ENCODE measurements around the gene PSORS1C1. TPM values are rescaled to one million over a fixed set of nuclear protein-coding genes. Genes with fewer than 3 reads are reported as not detected.
A peak's percentile ranks its signal among the peaks of the same experiment; 100 is the strongest.
"Not testable (repeated sequence)": the region's sequence is repeated elsewhere in the genome, so short reads cannot be mapped to it uniquely, and the experiment has no call there.

Gene PSORS1C1
- total RNA-seq, 1 donor from 2014 or later = not detected

DNA sequence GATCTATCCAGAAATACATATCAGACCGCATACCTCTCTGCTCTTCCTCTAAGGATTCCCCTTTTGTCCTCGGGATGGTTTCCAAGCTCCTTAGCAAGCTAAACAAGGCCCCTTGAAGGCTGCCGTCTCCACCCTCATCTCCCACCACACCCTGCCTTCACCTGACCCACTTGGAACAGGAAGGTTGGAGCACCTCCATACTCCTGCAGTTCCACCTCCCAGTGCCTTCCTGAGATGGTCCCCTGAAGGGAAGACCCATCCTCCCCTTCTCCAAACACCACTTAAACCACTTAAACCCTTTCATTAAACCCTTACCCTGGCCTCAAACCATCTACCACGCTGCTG is 64.4 kb downstream of the PSORS1C1 start:
- TF ChIP-seq, protein P1, sequence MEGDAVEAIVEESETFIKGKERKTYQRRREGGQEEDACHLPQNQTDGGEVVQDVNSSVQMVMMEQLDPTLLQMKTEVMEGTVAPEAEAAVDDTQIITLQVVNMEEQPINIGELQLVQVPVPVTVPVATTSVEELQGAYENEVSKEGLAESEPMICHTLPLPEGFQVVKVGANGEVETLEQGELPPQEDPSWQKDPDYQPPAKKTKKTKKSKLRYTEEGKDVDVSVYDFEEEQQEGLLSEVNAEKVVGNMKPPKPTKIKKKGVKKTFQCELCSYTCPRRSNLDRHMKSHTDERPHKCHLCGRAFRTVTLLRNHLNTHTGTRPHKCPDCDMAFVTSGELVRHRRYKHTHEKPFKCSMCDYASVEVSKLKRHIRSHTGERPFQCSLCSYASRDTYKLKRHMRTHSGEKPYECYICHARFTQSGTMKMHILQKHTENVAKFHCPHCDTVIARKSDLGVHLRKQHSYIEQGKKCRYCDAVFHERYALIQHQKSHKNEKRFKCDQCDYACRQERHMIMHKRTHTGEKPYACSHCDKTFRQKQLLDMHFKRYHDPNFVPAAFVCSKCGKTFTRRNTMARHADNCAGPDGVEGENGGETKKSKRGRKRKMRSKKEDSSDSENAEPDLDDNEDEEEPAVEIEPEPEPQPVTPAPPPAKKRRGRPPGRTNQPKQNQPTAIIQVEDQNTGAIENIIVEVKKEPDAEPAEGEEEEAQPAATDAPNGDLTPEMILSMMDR (conservative IDR thresholded peaks at IDR 0.05) = no peak
- H3K4me3 Mint-ChIP-seq = no peak overlapping the region
- H3K36me3 Mint-ChIP-seq = no peaks in the 10 kb centered on the region
- peaks cover 16% of the 10 kb centered on the region for H3K27me3 Mint-ChIP-seq
- DNase-seq (ENCODE audit: extremely low spot score, unreplicated experiment) = no peak
- H3K4me1 Mint-ChIP-seq (ENCODE audit: unreplicated experiment) = no peaks in the 10 kb centered on the region
- no peak overlapping the region for H3K27ac Mint-ChIP-seq
- H3K9me3 Mint-ChIP-seq = no peaks in the 10 kb centered on the region

GRCh38 chr6:31179896-31180295 is 65.3 kb downstream of the PSORS1C1 start:
- TF ChIP-seq, protein P1 (conservative IDR thresholded peaks at IDR 0.05) = no peak
- no peaks in the 10 kb centered on the region for H3K4me1 Mint-ChIP-seq (ENCODE audit: unreplicated experiment)
- no peak overlapping the region for H3K4me3 Mint-ChIP-seq
- no peak overlapping the region for H3K27ac Mint-ChIP-seq
- H3K27me3 Mint-ChIP-seq = peaks cover 16% of the 10 kb centered on the region
- H3K9me3 Mint-ChIP-seq = no peaks in the 10 kb centered on the region
- no peak for DNase-seq (ENCODE audit: extremely low spot score, unreplicated experiment)
- no peaks in the 10 kb centered on the region for H3K36me3 Mint-ChIP-seq

DNA sequence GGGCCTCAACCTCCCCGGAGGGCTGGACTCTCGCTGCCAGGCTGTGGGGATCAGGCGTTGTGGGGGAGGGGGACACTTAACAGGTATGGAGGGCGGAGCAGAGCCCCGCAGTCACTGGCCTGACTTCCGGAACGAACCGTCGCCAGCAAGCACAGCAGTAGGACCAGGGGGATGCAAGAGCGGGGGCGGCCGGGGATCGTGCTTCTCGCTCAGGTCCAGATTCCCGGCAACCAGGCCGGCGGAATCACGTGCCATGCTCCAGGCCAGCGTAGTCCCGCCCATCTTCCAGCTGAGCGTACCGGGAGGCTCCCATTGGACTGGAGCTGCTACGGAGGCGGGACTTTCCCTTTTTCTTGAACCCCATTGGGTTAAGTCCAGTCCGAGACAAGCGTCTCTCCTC is 65.9 kb downstream of the PSORS1C1 start:
- TF ChIP-seq, protein P1 (conservative IDR thresholded peaks at IDR 0.05) = no peak
- H3K36me3 Mint-ChIP-seq = no peaks in the 10 kb centered on the region
- no peak overlapping the region for H3K27ac Mint-ChIP-seq
- no peak overlapping the region for H3K4me3 Mint-ChIP-seq
- H3K4me1 Mint-ChIP-seq (ENCODE audit: unreplicated experiment) = no peaks in the 10 kb centered on the region
- H3K9me3 Mint-ChIP-seq = no peaks in the 10 kb centered on the region
- peaks cover 16% of the 10 kb centered on the region for H3K27me3 Mint-ChIP-seq
- no peak for DNase-seq (ENCODE audit: extremely low spot score, unreplicated experiment)

- not testable (repeated sequence) for H3K27ac Mint-ChIP-seq; DNase-seq (ENCODE audit: extremely low spot score, unreplicated experiment); H3K4me3 Mint-ChIP-seq
Measured at GRCh38 chr6:31183287-31183686, 68.7 kb downstream of the PSORS1C1 start.

DNA sequence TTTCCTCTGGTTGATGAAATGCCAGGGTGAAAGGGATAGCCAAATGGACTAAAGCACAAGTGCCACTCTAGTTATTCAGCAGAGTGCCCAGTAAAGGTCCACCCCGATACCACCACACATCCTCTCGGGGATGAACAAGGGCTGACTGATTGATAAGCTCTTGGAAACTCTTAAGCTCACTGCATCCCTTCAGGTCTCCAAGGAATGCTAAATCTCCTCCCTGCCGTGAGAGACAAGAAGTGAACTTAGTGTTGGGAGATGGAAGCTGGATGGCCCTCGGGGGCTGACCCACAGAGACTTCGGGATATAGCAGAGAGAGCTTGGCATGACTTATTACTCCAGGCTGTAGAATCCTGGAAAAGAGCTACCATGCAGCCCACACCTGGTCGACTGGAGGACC is 69.3 kb downstream of the PSORS1C1 start:
- not testable (repeated sequence) for H3K27ac Mint-ChIP-seq; DNase-seq (ENCODE audit: extremely low spot score, unreplicated experiment); H3K9me3 Mint-ChIP-seq; H3K36me3 Mint-ChIP-seq; H3K4me1 Mint-ChIP-seq (ENCODE audit: unreplicated experiment); H3K4me3 Mint-ChIP-seq; H3K27me3 Mint-ChIP-seq

More at GRCh38 chr6:31183287-31183686, 68.7 kb downstream of the PSORS1C1 start:
- H3K4me1 Mint-ChIP-seq (ENCODE audit: unreplicated experiment); H3K36me3 Mint-ChIP-seq; H3K9me3 Mint-ChIP-seq: not testable (repeated sequence)
- H3K27me3 Mint-ChIP-seq = peaks cover 11% of the 10 kb centered on the region

DNA sequence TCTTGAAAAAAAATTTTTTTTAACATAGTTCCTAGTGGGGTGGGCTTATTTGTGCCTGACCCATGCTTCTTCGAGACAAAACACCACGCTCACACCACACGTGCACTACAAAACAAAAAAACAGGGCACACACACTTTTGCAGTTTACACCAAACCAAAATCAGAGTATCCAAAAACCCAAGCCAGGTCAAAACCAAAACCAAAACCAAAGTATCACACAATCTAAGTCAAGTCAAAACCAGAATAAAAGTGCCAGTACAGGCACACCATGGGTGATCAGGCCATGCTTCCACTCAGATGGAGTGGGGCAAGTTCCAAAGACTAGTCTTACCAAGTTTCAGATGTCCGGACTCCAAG is 71.1 kb downstream of the PSORS1C1 start:
- H3K9me3 Mint-ChIP-seq; H3K27ac Mint-ChIP-seq; H3K4me3 Mint-ChIP-seq; H3K27me3 Mint-ChIP-seq; H3K36me3 Mint-ChIP-seq; DNase-seq (ENCODE audit: extremely low spot score, unreplicated experiment); H3K4me1 Mint-ChIP-seq (ENCODE audit: unreplicated experiment): not testable (repeated sequence)

GRCh38 chr6:31186052-31186734 is 71.6 kb downstream of the PSORS1C1 start:
- no peak for DNase-seq (ENCODE audit: extremely low spot score, unreplicated experiment)
- Mint-ChIP-seq H3K9me3 (no peaks in the 10 kb centered on the region), H3K4me3 (no peak overlapping the region), H3K27ac (peak overlapping the region; percentile 35), H3K4me1 (ENCODE audit: unreplicated experiment) (no peaks in the 10 kb centered on the region), H3K36me3 (no peaks in the 10 kb centered on the region), H3K27me3 (peaks cover 4% of the 10 kb centered on the region)
- TF ChIP-seq, protein P1 (conservative IDR thresholded peaks at IDR 0.05) = no peak

Measured in type B pancreatic cell (in vitro differentiated cells).